ENCODE measurements around the gene TYMP.

DNA sequence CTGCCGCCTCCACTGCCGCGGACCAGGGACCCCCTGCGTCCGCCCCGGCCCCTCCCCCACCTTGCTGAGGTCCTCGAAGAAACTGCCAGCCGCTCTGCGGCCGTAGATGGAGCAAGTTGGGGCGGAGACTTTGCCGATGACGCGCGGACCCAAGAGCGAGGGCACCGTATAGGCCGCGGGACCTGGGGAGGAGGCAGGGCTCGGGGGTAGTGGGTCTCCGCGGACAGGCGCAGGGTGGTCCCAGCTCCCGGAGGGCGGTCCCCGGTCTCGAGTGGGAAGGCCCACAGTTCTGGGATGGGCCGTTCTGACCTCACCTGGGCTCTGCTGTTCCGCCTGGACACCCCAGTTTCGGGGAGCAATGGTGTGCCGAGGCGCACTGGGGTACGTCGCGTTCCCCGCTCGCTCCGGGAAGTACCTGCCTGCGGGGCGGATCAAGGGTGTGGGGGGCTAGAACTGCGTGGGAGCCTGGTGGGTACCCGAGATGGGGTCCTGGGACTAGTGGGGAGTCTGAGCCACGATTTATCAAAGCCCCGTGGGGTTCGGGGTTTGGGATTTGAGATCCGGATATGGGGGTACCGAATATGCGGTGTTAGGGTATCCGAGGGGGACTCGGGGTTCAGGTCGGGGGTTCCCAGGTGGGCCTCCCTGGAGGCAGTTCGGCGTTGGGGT, 1.2 kb upstream of the TYMP start:
- TF ChIP-seq, protein P1, sequence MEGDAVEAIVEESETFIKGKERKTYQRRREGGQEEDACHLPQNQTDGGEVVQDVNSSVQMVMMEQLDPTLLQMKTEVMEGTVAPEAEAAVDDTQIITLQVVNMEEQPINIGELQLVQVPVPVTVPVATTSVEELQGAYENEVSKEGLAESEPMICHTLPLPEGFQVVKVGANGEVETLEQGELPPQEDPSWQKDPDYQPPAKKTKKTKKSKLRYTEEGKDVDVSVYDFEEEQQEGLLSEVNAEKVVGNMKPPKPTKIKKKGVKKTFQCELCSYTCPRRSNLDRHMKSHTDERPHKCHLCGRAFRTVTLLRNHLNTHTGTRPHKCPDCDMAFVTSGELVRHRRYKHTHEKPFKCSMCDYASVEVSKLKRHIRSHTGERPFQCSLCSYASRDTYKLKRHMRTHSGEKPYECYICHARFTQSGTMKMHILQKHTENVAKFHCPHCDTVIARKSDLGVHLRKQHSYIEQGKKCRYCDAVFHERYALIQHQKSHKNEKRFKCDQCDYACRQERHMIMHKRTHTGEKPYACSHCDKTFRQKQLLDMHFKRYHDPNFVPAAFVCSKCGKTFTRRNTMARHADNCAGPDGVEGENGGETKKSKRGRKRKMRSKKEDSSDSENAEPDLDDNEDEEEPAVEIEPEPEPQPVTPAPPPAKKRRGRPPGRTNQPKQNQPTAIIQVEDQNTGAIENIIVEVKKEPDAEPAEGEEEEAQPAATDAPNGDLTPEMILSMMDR (IDR thresholded peaks at IDR 0.05): no peak
- peak in 2 of 3 donors; percentile 50 to 77 for TF ChIP-seq POLR2A (IDR thresholded peaks at IDR 0.05)
